ENCODE measurements around the gene MARK2.

DNA sequence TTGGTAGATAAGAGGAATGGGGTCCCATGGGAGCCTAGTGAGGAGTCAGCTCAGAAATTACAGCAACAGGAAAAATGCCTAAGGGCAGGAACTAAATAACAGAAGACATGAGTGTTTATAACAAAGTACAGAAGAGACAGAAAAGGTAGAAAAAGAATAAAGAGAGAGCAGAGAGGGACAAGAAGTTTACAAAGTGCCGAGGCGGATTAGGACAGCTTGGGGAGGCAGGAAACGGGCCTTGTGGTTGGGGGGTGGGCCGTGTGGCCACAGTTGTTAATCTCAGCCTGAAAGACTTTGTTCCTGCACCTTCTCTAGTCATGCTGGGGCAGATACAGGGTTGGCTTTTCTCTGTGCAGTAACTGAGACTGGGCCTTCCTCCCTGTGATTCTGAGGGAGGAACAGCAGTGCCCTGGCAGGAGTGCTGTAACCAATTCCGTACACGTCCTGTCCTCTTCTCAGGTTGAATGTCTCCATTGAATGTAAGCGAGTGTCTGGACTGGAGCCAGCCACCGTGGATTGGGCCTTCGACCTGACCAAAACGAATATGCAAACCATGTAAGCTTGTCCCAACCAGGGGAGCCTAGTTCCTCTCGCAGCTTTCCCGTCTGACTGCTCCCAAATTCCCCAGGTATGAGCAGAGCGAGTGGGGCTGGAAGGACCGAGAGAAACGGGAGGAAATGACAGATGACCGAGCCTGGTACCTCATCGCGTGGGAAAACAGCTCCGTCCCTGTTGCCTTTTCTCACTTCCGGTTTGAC is 113.0 kb downstream of the MARK2 start:
- TF ChIP-seq, protein P1, sequence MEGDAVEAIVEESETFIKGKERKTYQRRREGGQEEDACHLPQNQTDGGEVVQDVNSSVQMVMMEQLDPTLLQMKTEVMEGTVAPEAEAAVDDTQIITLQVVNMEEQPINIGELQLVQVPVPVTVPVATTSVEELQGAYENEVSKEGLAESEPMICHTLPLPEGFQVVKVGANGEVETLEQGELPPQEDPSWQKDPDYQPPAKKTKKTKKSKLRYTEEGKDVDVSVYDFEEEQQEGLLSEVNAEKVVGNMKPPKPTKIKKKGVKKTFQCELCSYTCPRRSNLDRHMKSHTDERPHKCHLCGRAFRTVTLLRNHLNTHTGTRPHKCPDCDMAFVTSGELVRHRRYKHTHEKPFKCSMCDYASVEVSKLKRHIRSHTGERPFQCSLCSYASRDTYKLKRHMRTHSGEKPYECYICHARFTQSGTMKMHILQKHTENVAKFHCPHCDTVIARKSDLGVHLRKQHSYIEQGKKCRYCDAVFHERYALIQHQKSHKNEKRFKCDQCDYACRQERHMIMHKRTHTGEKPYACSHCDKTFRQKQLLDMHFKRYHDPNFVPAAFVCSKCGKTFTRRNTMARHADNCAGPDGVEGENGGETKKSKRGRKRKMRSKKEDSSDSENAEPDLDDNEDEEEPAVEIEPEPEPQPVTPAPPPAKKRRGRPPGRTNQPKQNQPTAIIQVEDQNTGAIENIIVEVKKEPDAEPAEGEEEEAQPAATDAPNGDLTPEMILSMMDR (IDR thresholded peaks at IDR 0.05 in 2 of 3, conservative IDR thresholded peaks at IDR 0.05 in 1 of 3; ENCODE audit: control insufficient read depth in 2 of 3, extremely low read depth in 1 of 3, insufficient read depth in 1 of 3, low read depth in 3 of 3, low read length in 3 of 3): no peak
- TF ChIP-seq, protein P2, sequence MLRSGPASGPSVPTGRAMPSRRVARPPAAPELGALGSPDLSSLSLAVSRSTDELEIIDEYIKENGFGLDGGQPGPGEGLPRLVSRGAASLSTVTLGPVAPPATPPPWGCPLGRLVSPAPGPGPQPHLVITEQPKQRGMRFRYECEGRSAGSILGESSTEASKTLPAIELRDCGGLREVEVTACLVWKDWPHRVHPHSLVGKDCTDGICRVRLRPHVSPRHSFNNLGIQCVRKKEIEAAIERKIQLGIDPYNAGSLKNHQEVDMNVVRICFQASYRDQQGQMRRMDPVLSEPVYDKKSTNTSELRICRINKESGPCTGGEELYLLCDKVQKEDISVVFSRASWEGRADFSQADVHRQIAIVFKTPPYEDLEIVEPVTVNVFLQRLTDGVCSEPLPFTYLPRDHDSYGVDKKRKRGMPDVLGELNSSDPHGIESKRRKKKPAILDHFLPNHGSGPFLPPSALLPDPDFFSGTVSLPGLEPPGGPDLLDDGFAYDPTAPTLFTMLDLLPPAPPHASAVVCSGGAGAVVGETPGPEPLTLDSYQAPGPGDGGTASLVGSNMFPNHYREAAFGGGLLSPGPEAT (IDR thresholded peaks at IDR 0.05; ENCODE audit: low read depth): peak; percentile 28; the same call in 1 of the 2 replicates
- TF ChIP-seq TCF7 (IDR thresholded peaks at IDR 0.05; ENCODE audit: borderline replicate concordance) (no peak), NBN (IDR thresholded peaks at IDR 0.05) (peak; percentile 59), REST (IDR thresholded peaks at IDR 0.05; ENCODE audit: low read depth, low read length) (no peak), POLR2AphosphoS5 (IDR thresholded peaks at IDR 0.05; ENCODE audit: low read length) (peak; percentile 68), MYC (IDR thresholded peaks at IDR 0.05; ENCODE audit: insufficient read depth, insufficient read length, insufficient replicate concordance, low read length, severe bottlenecking) (no peak), YY1 (IDR thresholded peaks at IDR 0.05; ENCODE audit: low read depth, low read length) (peak; percentile 7; the same call in 1 of the 2 replicates), HDGF (IDR thresholded peaks at IDR 0.05) (0 out of 2 replicates have a peak, but pooled peaks have one; percentile 12), ZNF217 (IDR thresholded peaks at IDR 0.05) (no peak), TCF3 (IDR thresholded peaks at IDR 0.05; ENCODE audit: borderline replicate concordance, insufficient read depth, low read depth, low read length) (no peak), RFX5 (IDR thresholded peaks at IDR 0.05; ENCODE audit: low read depth, low read length) (no peak), CEBPB (IDR thresholded peaks at IDR 0.05; ENCODE audit: borderline replicate concordance in 1 of 2, low read depth in 2 of 2, low read length in 2 of 2) (no peak), CBX3 (IDR thresholded peaks at IDR 0.05; ENCODE audit: borderline replicate concordance, low read depth) (no peak)

Data from GM12878 (cell line).